SK-N-MC (cell line): ENCODE measurements around the gene INPP5A.

Experiments
- EZH2 ChIP-seq: fragments of 200-600 bp; sonication (generic); IDR thresholded peaks from one replicate; pipeline ENCODE4 v1.6.1; 2017; ENCODE audit warnings: antibody characterized with exemption
- FOXP2 ChIP-seq: optimal IDR thresholded peaks from 2 replicates; pipeline ENCODE3; 2011; ENCODE audit warnings: mild to moderate bottlenecking, moderate library complexity; ENCODE audit not compliant: insufficient read depth; ENCODE audit errors: extremely low read length, control extremely low read depth
- POLR2AphosphoS5 ChIP-seq: IDR thresholded peaks from 2 replicates; pipeline ENCODE4 v1.6.1; 2012; ENCODE audit warnings: mild to moderate bottlenecking, low read depth, low read length, borderline replicate concordance

DNA sequence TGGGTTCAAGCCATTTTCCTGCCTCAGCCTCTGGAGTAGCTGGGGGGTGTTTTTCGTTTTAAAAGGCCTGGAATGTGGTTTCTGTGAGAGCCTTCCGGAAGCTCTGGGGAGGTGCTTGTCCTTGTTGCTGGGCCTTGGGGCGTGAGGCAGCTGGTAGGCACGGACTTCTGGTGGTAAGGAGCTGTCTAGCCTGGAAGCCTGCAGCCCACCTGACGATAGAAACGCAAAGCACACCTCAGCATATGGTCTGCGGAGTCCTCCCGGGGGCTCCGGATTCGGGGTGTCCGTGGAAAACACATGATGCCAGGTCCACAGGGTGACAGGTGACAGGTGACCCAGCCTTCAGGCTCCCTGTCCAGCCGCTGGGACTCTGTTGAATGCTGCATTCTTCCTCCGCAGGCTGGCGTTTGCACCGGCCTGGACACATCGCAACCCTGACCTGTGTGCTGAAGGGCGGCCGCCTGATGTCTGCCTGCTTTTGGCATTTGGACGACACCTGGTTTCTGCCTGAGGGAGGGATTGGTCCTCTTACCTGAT, 37.3 kb downstream of the INPP5A start:
- TF ChIP-seq EZH2 = no peak
- no peak for TF ChIP-seq POLR2AphosphoS5
- TF ChIP-seq FOXP2 = no peak
